Gastrocnemius medialis (tissue), 4 donors: Measurements from ENCODE around the gene FAM163B. TPM values are rescaled to one million over a fixed set of nuclear protein-coding genes. Genes with fewer than 3 reads are reported as not detected.

Experiments
- ATAC-seq, 2 donors: fragments of 150-250 bp; one replicate each; pipeline ENCODE4 v1.9.1; 2016
- DNase-seq, 2 donors: peaks; one replicate each; pipeline ENCODE4 v3.0.0-alpha.2; 2019
- H3K27ac ChIP-seq, 4 donors: fragments of 200-600 bp; sonication (generic); 1 replicate in 1 of 4; 2 replicates in 3 of 4; pipeline ENCODE4 v1.5.1; 2016 to 2018; ENCODE audit warnings: mild to moderate bottlenecking in 2 of 4, moderate library complexity in 1 of 4
- H3K27me3 ChIP-seq, 3 donors: fragments of 200-600 bp; sonication (generic) in 2 of 3; 1 replicate in 1 of 3; 2 replicates in 2 of 3; pipeline versions ENCODE4 v1.5.1 to v1.6.0; 2016 to 2019; ENCODE audit warnings: mild to moderate bottlenecking in 1 of 3, moderate library complexity in 1 of 3
- H3K36me3 ChIP-seq, 2 donors: fragments of 200-600 bp; sonication (generic) in 1 of 2; one replicate each; pipeline ENCODE4 v1.5.1; 2017 to 2018
- H3K4me1 ChIP-seq, 2 donors: fragments of 200-600 bp; sonication (generic) in 1 of 2; one replicate each; pipeline ENCODE4 v1.5.1; 2016 to 2017; ENCODE audit warnings: mild to moderate bottlenecking in 2 of 2
- H3K4me3 ChIP-seq, 4 donors: fragments of 200-600 bp; sonication (generic) in 3 of 4; 1 replicate in 1 of 4; 2 replicates in 3 of 4; pipeline ENCODE4 v1.5.1; 2016 to 2019; ENCODE audit warnings: mild to moderate bottlenecking in 2 of 4
- H3K9me3 ChIP-seq, 3 donors: fragments of 200-600 bp; sonication (generic) in 2 of 3; 1 replicate in 1 of 3; 2 replicates in 2 of 3; pipeline ENCODE4 v1.5.1; 2016 to 2019
- CTCF ChIP-seq, 5 experiments: fragments of 450-650 bp in 3 of 5; fragments of 200-600 bp in 2 of 5; sonication (generic) in 2 of 5; IDR thresholded peaks in 4 of 5; conservative IDR thresholded peaks in 1 of 5; 1 replicate in 4 of 5; 2 replicates in 1 of 5; pipeline ENCODE4 v1.5.1; 2016 to 2019; ENCODE audit warnings: antibody characterized with exemption in 5 of 5, mild to moderate bottlenecking in 3 of 5, moderate library complexity in 3 of 5
- POLR2A ChIP-seq, 2 donors: fragments of 450-650 bp; IDR thresholded peaks; one replicate each; pipeline ENCODE4 v1.6.1; 2017; ENCODE audit warnings: antibody characterized with exemption in 2 of 2, mild to moderate bottlenecking in 2 of 2, moderate library complexity in 2 of 2
- in situ Hi-C, 4 donors: fragments of 200-750 bp; cut with MboI; loops; one replicate each; pipeline versions ENCODE4 v1.15.0 to v1.8.0; 2017; ENCODE audit warnings: low sequenced_read_pairs in 4 of 4
- intact Hi-C: fragments of 100-400 bp; cut with DNase I; formaldehyde crosslinking; loops from one replicate; pipeline ENCODE4 v1.15.1; 2023; ENCODE audit warnings: low total_unique reads
- total RNA-seq, 4 donors: library from RNA; depleted of rRNA; stranded (reverse); fragments of >200 nt; gene quantifications; one replicate each; pipeline versions ENCODE4 v1.1.0 to v1.2.3, GENCODE V29; 2016

Gene FAM163B
- total RNA-seq, 4 donors from 2014 or later: not detected

GRCh38 chr9:133542002-133542401 lies 67.2 kb downstream of the FAM163B start:
- DNase-seq (no peak), ATAC-seq (no peak)
- peaks cover 3 to 15% of the 10 kb centered on the region in 2 donors for H3K4me1 ChIP-seq
- TF ChIP-seq CTCF (IDR thresholded peaks at IDR 0.05 in 4 of 5, conservative IDR thresholded peaks at IDR 0.05 in 1 of 5): no peak
- no peak for TF ChIP-seq POLR2A (IDR thresholded peaks at IDR 0.05)
- no peak overlapping the region for H3K27ac ChIP-seq
- no peak overlapping the region for H3K4me3 ChIP-seq
- peaks cover 0 to 4% (median 0%) of the 10 kb centered on the region in 3 donors for H3K27me3 ChIP-seq
- H3K36me3 ChIP-seq: no peaks in the 10 kb centered on the region
- intact Hi-C loops: no loop called here
- in situ Hi-C loops: loop anchor here in 2 of 4 donors (25.0 kb wide), 1 partner anchor 195 kb away; the partner anchor contains the start of gene SARDH (in 2 of the 2)
- H3K9me3 ChIP-seq: no peaks in the 10 kb centered on the region

GRCh38 chr9:133540698-133541025 lies 68.5 kb downstream of the FAM163B start:
- no peak overlapping the region for H3K4me3 ChIP-seq
- DNase-seq: no peak
- no peaks in the 10 kb centered on the region for H3K9me3 ChIP-seq
- no peak for ATAC-seq
- no peaks in the 10 kb centered on the region for H3K36me3 ChIP-seq
- TF ChIP-seq CTCF (IDR thresholded peaks at IDR 0.05 in 4 of 5, conservative IDR thresholded peaks at IDR 0.05 in 1 of 5) (no peak), POLR2A (IDR thresholded peaks at IDR 0.05) (no peak)
- H3K4me1 ChIP-seq: peaks cover 3 to 6% of the 10 kb centered on the region in 2 donors
- intact Hi-C loops (no loop called here), in situ Hi-C loops (loop anchor here in 2 of 4 donors (25.0 kb wide), 1 partner anchor 197 kb away; the partner anchor contains the start of gene SARDH (in 2 of the 2))
- H3K27ac ChIP-seq: no peak overlapping the region
- peaks cover 0 to 4% (median 0%) of the 10 kb centered on the region in 3 donors for H3K27me3 ChIP-seq

- TF ChIP-seq CTCF (IDR thresholded peaks at IDR 0.05 in 4 of 5, conservative IDR thresholded peaks at IDR 0.05 in 1 of 5) (no peak), POLR2A (IDR thresholded peaks at IDR 0.05) (no peak)
- no peak for ATAC-seq
Observed at GRCh38 chr9:133539991-133540697, 69.0 kb downstream of the FAM163B start.

GRCh38 chr9:133538851-133539833 lies 70.0 kb downstream of the FAM163B start:
- ATAC-seq (peak; percentile 34 to 35), DNase-seq (no peak)
- in situ Hi-C loops: loop anchor here in 2 of 4 donors (25.0 kb wide), 1 partner anchor 198 kb away; the partner anchor contains the start of gene SARDH (in 2 of the 2)
- no peaks in the 10 kb centered on the region for H3K9me3 ChIP-seq
- H3K4me3 ChIP-seq: peak overlapping the region in 2 of 4 donors; percentile 10 to 33
- peak overlapping the region; percentile 12 to 40 (median 24) for H3K27ac ChIP-seq
- peaks cover 0 to 14% (median 11%) of the 10 kb centered on the region in 3 donors for H3K27me3 ChIP-seq
- no peaks in the 10 kb centered on the region for H3K36me3 ChIP-seq
- TF ChIP-seq CTCF (IDR thresholded peaks at IDR 0.05 in 4 of 5, conservative IDR thresholded peaks at IDR 0.05 in 1 of 5) (no peak), POLR2A (IDR thresholded peaks at IDR 0.05) (no peak)
- intact Hi-C loops: no loop called here
- peaks cover 10 to 14% of the 10 kb centered on the region in 2 donors for H3K4me1 ChIP-seq

More at GRCh38 chr9:133539991-133540697, 69.0 kb downstream of the FAM163B start:
- peak overlapping the region; percentile 12 to 40 (median 21) for H3K27ac ChIP-seq
- no peak overlapping the region for H3K4me3 ChIP-seq
- H3K4me1 ChIP-seq: peaks cover 0 to 6% of the 10 kb centered on the region in 2 donors
- H3K9me3 ChIP-seq: no peaks in the 10 kb centered on the region
- H3K27me3 ChIP-seq: peaks cover 0 to 6% (median 5%) of the 10 kb centered on the region in 3 donors
- DNase-seq: no peak
- in situ Hi-C loops: loop anchor here in 2 of 4 donors (25.0 kb wide), 1 partner anchor 197 kb away; the partner anchor contains the start of gene SARDH (in 2 of the 2)
- no peaks in the 10 kb centered on the region for H3K36me3 ChIP-seq
- intact Hi-C loops: no loop called here
